HS-5 (cell line): ENCODE measurements around the gene SOSTDC1.
"Not testable (repeated sequence)": the region's sequence is repeated elsewhere in the genome, so short reads cannot be mapped to it uniquely, and the experiment has no call there.

Experiments
- DNase-seq: peaks from one replicate; pipeline ENCODE4 v3.0.0-alpha.2; 2012; ENCODE audit warnings: low read depth

Gene SOSTDC1

GRCh38 chr7:16465469-16466361, at the start of gene SOSTDC1:
TSS of gene SOSTDC1 (minus strand) at chr7:16465738. CDS start at chr7:16465668, 70 bp downstream.
- DNase-seq: no peak

- no peak for DNase-seq
Observed at GRCh38 chr7:16514729-16515128, 49.2 kb upstream of the SOSTDC1 start.

GRCh38 chr7:16514271-16514670, 48.7 kb upstream of the SOSTDC1 start:
- no peak for DNase-seq

GRCh38 chr7:16512097-16512496, 46.6 kb upstream of the SOSTDC1 start:
- DNase-seq: no peak

GRCh38 chr7:16511314-16511713, 45.8 kb upstream of the SOSTDC1 start:
- no peak for DNase-seq

- no peak for DNase-seq
Observed at GRCh38 chr7:16509829-16510228, 44.3 kb upstream of the SOSTDC1 start.

GRCh38 chr7:16506422-16506821, 40.9 kb upstream of the SOSTDC1 start:
- DNase-seq: not testable (repeated sequence)

- DNase-seq: no peak
Observed at GRCh38 chr7:16504019-16504418, 38.5 kb upstream of the SOSTDC1 start.

GRCh38 chr7:16502303-16502702, 36.8 kb upstream of the SOSTDC1 start:
- no peak for DNase-seq

GRCh38 chr7:16498122-16498521, 32.6 kb upstream of the SOSTDC1 start:
- no peak for DNase-seq

GRCh38 chr7:16494955-16495719, 29.6 kb upstream of the SOSTDC1 start:
- no peak for DNase-seq

GRCh38 chr7:16494551-16494950, 29.0 kb upstream of the SOSTDC1 start:
- DNase-seq: no peak

GRCh38 chr7:16493266-16493665, 27.7 kb upstream of the SOSTDC1 start:
- no peak for DNase-seq

- no peak for DNase-seq
Observed at GRCh38 chr7:16492513-16493062, 27.1 kb upstream of the SOSTDC1 start.

GRCh38 chr7:16491148-16491547, 25.6 kb upstream of the SOSTDC1 start:
- no peak for DNase-seq

- no peak for DNase-seq
Observed at GRCh38 chr7:16484453-16485158, 19.1 kb upstream of the SOSTDC1 start.

GRCh38 chr7:16479591-16479990, 14.1 kb upstream of the SOSTDC1 start:
- DNase-seq: no peak

- DNase-seq: no peak
Observed at GRCh38 chr7:16479161-16479560, 13.6 kb upstream of the SOSTDC1 start.

GRCh38 chr7:16471933-16472332, 6.4 kb upstream of the SOSTDC1 start:
- no peak for DNase-seq

GRCh38 chr7:16463949-16464715, 1.4 kb downstream of the SOSTDC1 start:
- no peak for DNase-seq

GRCh38 chr7:16463520-16463919, 2.0 kb downstream of the SOSTDC1 start:
- no peak for DNase-seq
